Tibial artery (tissue), 4 donors: ENCODE results near the gene PRRT4.

Experiments used
- DNase-seq, 2 donors: peaks; one replicate each; pipeline ENCODE4 v3.0.0-alpha.2; 2019
- H3K27ac ChIP-seq, 2 donors: fragments of 200-600 bp; sonication (generic) in 1 of 2; 1 replicate in 1 of 2; 2 replicates in 1 of 2; pipeline ENCODE4 v1.5.1; 2018 to 2019; ENCODE audit warnings: mild to moderate bottlenecking in 1 of 2
- H3K27me3 ChIP-seq, 2 donors: fragments of 200-600 bp; sonication (generic) in 1 of 2; one replicate each; pipeline versions ENCODE4 v1.5.1 to v1.6.0; 2016 to 2019
- H3K36me3 ChIP-seq, 3 donors: fragments of 200-600 bp; sonication (generic) in 2 of 3; one replicate each; pipeline ENCODE4 v1.5.1; 2016 to 2019; ENCODE audit warnings: mild to moderate bottlenecking in 2 of 3
- H3K4me1 ChIP-seq, 4 donors: fragments of 200-600 bp; sonication (generic) in 2 of 4; 1 replicate in 3 of 4; 2 replicates in 1 of 4; pipeline ENCODE4 v1.5.1; 2016 to 2019
- H3K4me3 ChIP-seq, 2 donors: fragments of 200-600 bp; sonication (generic) in 1 of 2; 1 replicate in 1 of 2; 2 replicates in 1 of 2; pipeline ENCODE4 v1.5.1; 2018 to 2019; ENCODE audit warnings: mild to moderate bottlenecking in 2 of 2
- H3K9me3 ChIP-seq, 3 donors: fragments of 200-600 bp; sonication (generic) in 1 of 3; one replicate each; pipeline ENCODE4 v1.5.1; 2016 to 2019
- CTCF ChIP-seq, 2 experiments: fragments of 200-600 bp in 1 of 2; fragments of 450-650 bp in 1 of 2; IDR thresholded peaks; one replicate each; pipeline ENCODE4 v1.5.1; 2017 to 2019; ENCODE audit warnings: antibody characterized with exemption in 2 of 2, mild to moderate bottlenecking in 1 of 2, moderate library complexity in 1 of 2
- intact Hi-C: fragments of 100-400 bp; cut with DNase I; formaldehyde crosslinking; loops from one replicate; pipeline ENCODE4 v1.15.0; 2023; ENCODE audit warnings: low total_unique reads

PRRT4 gene

GRCh38 chr7:128366986-128367385, 5.5 kb upstream of the PRRT4 start:
- intact Hi-C loops: no loop called here
- Histone ChIP-seq H3K36me3 (no peaks in the 10 kb centered on the region), H3K4me1 (peaks cover 0 to 4% (median 3%) of the 10 kb centered on the region in 4 donors), H3K9me3 (no peaks in the 10 kb centered on the region), H3K27me3 (peaks cover 0 to 47% of the 10 kb centered on the region in 2 donors), H3K4me3 (no peak overlapping the region), H3K27ac (no peak overlapping the region)
- no peak for DNase-seq
- no peak for TF ChIP-seq CTCF (IDR thresholded peaks at IDR 0.05)

GRCh38 chr7:128366300-128366699, 4.8 kb upstream of the PRRT4 start:
- TF ChIP-seq CTCF (IDR thresholded peaks at IDR 0.05): no peak
- intact Hi-C loops: no loop called here
- Histone ChIP-seq H3K4me3 (no peak overlapping the region), H3K27ac (no peak overlapping the region), H3K9me3 (no peaks in the 10 kb centered on the region), H3K27me3 (peaks cover 0 to 48% of the 10 kb centered on the region in 2 donors), H3K4me1 (peaks cover 0 to 11% (median 7%) of the 10 kb centered on the region in 4 donors), H3K36me3 (no peaks in the 10 kb centered on the region)
- DNase-seq: no peak

GRCh38 chr7:128365432-128365831, 3.9 kb upstream of the PRRT4 start:
- H3K4me3 ChIP-seq: no peak overlapping the region
- TF ChIP-seq CTCF (IDR thresholded peaks at IDR 0.05): no peak
- peaks cover 0 to 55% of the 10 kb centered on the region in 2 donors for H3K27me3 ChIP-seq
- H3K27ac ChIP-seq: no peak overlapping the region
- intact Hi-C loops: no loop called here
- H3K36me3 ChIP-seq: no peaks in the 10 kb centered on the region
- H3K4me1 ChIP-seq: peaks cover 0 to 20% (median 16%) of the 10 kb centered on the region in 4 donors
- DNase-seq: no peak
- no peaks in the 10 kb centered on the region for H3K9me3 ChIP-seq

- Histone ChIP-seq H3K36me3 (no peaks in the 10 kb centered on the region), H3K4me1 (peaks cover 0 to 25% (median 18%) of the 10 kb centered on the region in 4 donors), H3K9me3 (no peaks in the 10 kb centered on the region), H3K27me3 (peaks cover 0 to 58% of the 10 kb centered on the region in 2 donors), H3K4me3 (no peak overlapping the region), H3K27ac (no peak overlapping the region)
- intact Hi-C loops: no loop called here
- no peak for TF ChIP-seq CTCF (IDR thresholded peaks at IDR 0.05)
- DNase-seq: no peak
Observed at GRCh38 chr7:128364166-128364870, 2.8 kb upstream of the PRRT4 start.

GRCh38 chr7:128363261-128363721, 1.8 kb upstream of the PRRT4 start:
- no peak for TF ChIP-seq CTCF (IDR thresholded peaks at IDR 0.05)
- intact Hi-C loops: no loop called here
- H3K4me3 ChIP-seq: no peak overlapping the region

More at GRCh38 chr7:128363261-128363721, 1.8 kb upstream of the PRRT4 start:
- Histone ChIP-seq H3K4me1 (peaks cover 0 to 25% (median 18%) of the 10 kb centered on the region in 4 donors), H3K36me3 (no peaks in the 10 kb centered on the region), H3K9me3 (no peaks in the 10 kb centered on the region), H3K27me3 (peaks cover 0 to 60% of the 10 kb centered on the region in 2 donors), H3K27ac (no peak overlapping the region)
- DNase-seq: no peak
